ENCODE measurements around the gene ADCY3. TPM values are rescaled to one million over a fixed set of nuclear protein-coding genes. Genes with fewer than 3 reads are reported as not detected.

ADCY3 gene
- total and polyA plus RNA-seq, 12 donors, result 8.0 to 72.0 (median 35.1) TPM

- Histone ChIP-seq H3K9me3 (replicated peaks in 1 of 3) (no peaks in the 10 kb centered on the region), H3K27me3 (no peaks in the 10 kb centered on the region), H3K4me1 (replicated peaks in 1 of 2) (peaks cover 0 to 9% of the 10 kb centered on the region in 2 donors), H3K36me3 (replicated peaks in 1 of 2) (no peaks in the 10 kb centered on the region), H3K27ac (no peak overlapping the region), H3K4me3 (no peak overlapping the region)
- intact Hi-C loops (cut with DNase I), result loop anchor here in 1 of 2 donors (10.0 kb wide), 1 partner anchor 303 kb away; the partner anchor contains the start of gene NCOA1
- 96 to 100% (median 98%) methylated on average over 2 of the region's 2 CpGs for WGBS, 4 donors
- DNase-seq, result no peak
- TF ChIP-seq POLR2A (IDR thresholded peaks at IDR 0.05) (no peak), CTCF (IDR thresholded peaks at IDR 0.05) (no peak)
These were observed 122.4 kb downstream of the ADCY3 start for GRCh38 chr2:24797644-24798043.

GRCh38 chr2:24793761-24794435, 126.1 kb downstream of the ADCY3 start:
- Histone ChIP-seq H3K4me3 (peak overlapping the region in 3 of 4 donors; percentile 67 to 86 (median 79)), H3K27me3 (no peaks in the 10 kb centered on the region), H3K4me1 (replicated peaks in 1 of 2) (peaks cover 0 to 18% of the 10 kb centered on the region in 2 donors), H3K36me3 (replicated peaks in 1 of 2) (peaks cover 0 to 4% of the 10 kb centered on the region in 2 donors), H3K9me3 (replicated peaks in 1 of 3) (no peaks in the 10 kb centered on the region), H3K27ac (peak overlapping the region in 1 of 5 donors; percentile 98)
- DNase-seq, result no peak
- WGBS, 4 donors, result 5 to 8% (median 7%) methylated on average over 12 to 14 of the region's 14 CpGs
- TF ChIP-seq CTCF (IDR thresholded peaks at IDR 0.05) (no peak), POLR2A (IDR thresholded peaks at IDR 0.05) (no peak)
- intact Hi-C loops (cut with DNase I), result loop anchor here in 1 of 2 donors (10.0 kb wide), 1 partner anchor 299 kb away; the partner anchor contains the start of gene NCOA1

GRCh38 chr2:24792874-24793760, 126.9 kb downstream of the ADCY3 start, which contains the start of the genes CENPO and PTRHD1:
CENPO (plus strand) TSS chr2:24793425; CDS start chr2:24793920, 495 bp downstream.
PTRHD1 (minus strand) TSS chr2:24793391; CDS start chr2:24793377, 14 bp downstream.
- H3K27me3 ChIP-seq, result no peaks in the 10 kb centered on the region
- H3K4me1 ChIP-seq (replicated peaks in 1 of 2), result peaks cover 0 to 18% of the 10 kb centered on the region in 2 donors
- peak within 1 kb of the TSS; percentile 67 to 86 (median 82) for H3K4me3 ChIP-seq
- H3K9me3 ChIP-seq (replicated peaks in 1 of 3), result no peaks in the 10 kb centered on the region
- TF ChIP-seq POLR2A (IDR thresholded peaks at IDR 0.05) (peak; percentile 30 to 72), CTCF (IDR thresholded peaks at IDR 0.05) (peak; percentile 41 to 77 (median 70))
- intact Hi-C loops (cut with DNase I), result loop anchor here in 1 of 2 donors (10.0 kb wide), 1 partner anchor 298 kb away; the partner anchor contains the start of gene NCOA1
- peak within 1 kb of the TSS; percentile 92 to 98 (median 97) for H3K27ac ChIP-seq
- WGBS, 4 donors, result 0 to 1% (median 0%) methylated on average over 22 to 74 of the region's 74 CpGs
- DNase-seq, result peak; percentile 95 to 98 (median 97)
- peaks cover 0 to 4% of the 10 kb centered on the region in 2 donors for H3K36me3 ChIP-seq (replicated peaks in 1 of 2)

- H3K27ac ChIP-seq, result peak overlapping the region in 4 of 5 donors; percentile 96 to 98 (median 98)
- no peak for DNase-seq
- WGBS, 4 donors, result 1 to 4% (median 3%) methylated on average over 6 of the region's 6 CpGs
- no peaks in the 10 kb centered on the region for H3K9me3 ChIP-seq (replicated peaks in 1 of 3)
- intact Hi-C loops (cut with DNase I), result loop anchor here in 1 of 2 donors (10.0 kb wide), 1 partner anchor 298 kb away; the partner anchor contains the start of gene NCOA1
- peak overlapping the region in 2 of 4 donors; percentile 67 to 86 for H3K4me3 ChIP-seq
- no peaks in the 10 kb centered on the region for H3K27me3 ChIP-seq
- H3K36me3 ChIP-seq (replicated peaks in 1 of 2), result peaks cover 0 to 4% of the 10 kb centered on the region in 2 donors
- peaks cover 0 to 18% of the 10 kb centered on the region in 2 donors for H3K4me1 ChIP-seq (replicated peaks in 1 of 2)
- TF ChIP-seq CTCF (IDR thresholded peaks at IDR 0.05), result no peak
- no peak for TF ChIP-seq POLR2A (IDR thresholded peaks at IDR 0.05)
These were observed 127.5 kb downstream of the ADCY3 start for GRCh38 chr2:24792542-24792873.

Measured in adrenal gland (tissue), 12 donors.